K562 (cell line): ENCODE data around the gene ADAM10.

Experiments
- CTBP1 ChIP-seq: fragments of 450-650 bp; IDR thresholded peaks from 2 replicates; pipeline ENCODE4 v1.6.1; 2016; ENCODE audit warnings: borderline replicate concordance
- CTCF ChIP-seq, 3 experiments: IDR thresholded peaks in 2 of 3; conservative IDR thresholded peaks in 1 of 3; 2 replicates each; pipeline ENCODE4 v1.5.1; 2011 to 2012; ENCODE audit warnings: low read length in 3 of 3, mild to moderate bottlenecking in 3 of 3, control low read depth in 2 of 3, improper control_type of control experiment in 1 of 3, inconsistent platforms in 1 of 3, low read depth in 1 of 3, mixed read lengths in 1 of 3, moderate library complexity in 1 of 3; ENCODE audit not compliant: insufficient read depth in 2 of 3
- ELK1 ChIP-seq: sonication (generic); formaldehyde crosslinking; IDR thresholded peaks from 2 replicates; pipeline ENCODE4 v1.8.1; 2022; ENCODE audit warnings: missing genetic modification reagents
- FOXK2 ChIP-seq, 2 experiments: fragments of 450-650 bp; IDR thresholded peaks in 1 of 2; conservative IDR thresholded peaks in 1 of 2; 2 replicates each; pipeline ENCODE4 v1.6.1; 2016; ENCODE audit warnings: low read depth in 2 of 2, mild to moderate bottlenecking in 1 of 2
- MAX ChIP-seq: sonication (generic); formaldehyde crosslinking; IDR thresholded peaks from 2 replicates; pipeline ENCODE4 v1.9.0; 2022; ENCODE audit warnings: mild to moderate bottlenecking, missing genetic modification reagents
- POLR2A ChIP-seq: fragments of 450-650 bp; conservative IDR thresholded peaks from 2 replicates; pipeline ENCODE4 v1.6.1; 2016
- SMAD3 ChIP-seq: fragments of 450-650 bp; formaldehyde crosslinking; conservative IDR thresholded peaks from 2 replicates; pipeline ENCODE4 v1.4.0; 2020; ENCODE audit warnings: mild to moderate bottlenecking
- SMARCE1 ChIP-seq: fragments of 450-650 bp; IDR thresholded peaks from 2 replicates; pipeline ENCODE4 v1.7.1; 2016; ENCODE audit warnings: mild to moderate bottlenecking
- ZNF717 ChIP-seq: fragments of 250-450 bp; sonication (Bioruptor Pico); IDR thresholded peaks from 2 replicates; pipeline ENCODE4 v1.5.0; 2021

GRCh38 chr15:58571491-58571890, 178.0 kb downstream of the ADAM10 start:
- TF ChIP-seq CTCF (IDR thresholded peaks at IDR 0.05 in 2 of 3, conservative IDR thresholded peaks at IDR 0.05 in 1 of 3; ENCODE audit: insufficient read depth in 2 of 3, low read depth in 1 of 3, low read length in 3 of 3) = no peak
- TF ChIP-seq ZNF717 (CRISPR knock-in tag) = no peak
- no peak for TF ChIP-seq POLR2A
- no peak for TF ChIP-seq MAX (CRISPR knock-in tag)
- no peak for TF ChIP-seq ELK1 (CRISPR knock-in tag)
- no peak for TF ChIP-seq CTBP1
- no peak for TF ChIP-seq SMARCE1
- no peak for TF ChIP-seq FOXK2 (conservative IDR thresholded peaks at IDR 0.05 in 1 of 2, IDR thresholded peaks at IDR 0.05 in 1 of 2; ENCODE audit: low read depth in 2 of 2)
- no peak for TF ChIP-seq SMAD3 (CRISPR knock-in tag)
